Peyer's patch (tissue), 4 donors: Measurements from ENCODE around the gene SLC7A8. TPM values are rescaled to one million over a fixed set of nuclear protein-coding genes. Genes with fewer than 3 reads are reported as not detected.

Source experiments
- DNase-seq, 3 donors: peaks; one replicate each; pipeline ENCODE4 v3.0.0-alpha.2; 2017 to 2019
- H3K27ac ChIP-seq, 4 donors: fragments of 200-600 bp; sonication (generic); one replicate each; pipeline ENCODE4 v1.5.1; 2016 to 2019
- H3K27me3 ChIP-seq, 2 donors: fragments of 200-600 bp; sonication (generic); one replicate each; pipeline ENCODE4 v1.5.1; 2019
- H3K36me3 ChIP-seq, 3 donors: fragments of 200-600 bp; sonication (generic); one replicate each; pipeline ENCODE4 v1.5.1; 2016 to 2019
- H3K4me1 ChIP-seq, 4 donors: fragments of 200-600 bp; sonication (generic); one replicate each; pipeline ENCODE4 v1.5.1; 2016 to 2019
- H3K4me3 ChIP-seq, 4 donors: fragments of 200-600 bp; sonication (generic); 1 replicate in 3 of 4; 2 replicates in 1 of 4; pipeline ENCODE4 v1.5.1; 2016 to 2019; ENCODE audit warnings: mild to moderate bottlenecking in 1 of 4
- H3K9me3 ChIP-seq, 4 donors: fragments of 200-600 bp; sonication (generic); one replicate each; pipeline ENCODE4 v1.5.1; 2016 to 2019; ENCODE audit warnings: mild to moderate bottlenecking in 1 of 4
- POLR2A ChIP-seq, 2 donors: fragments of 450-650 bp; IDR thresholded peaks; one replicate each; pipeline ENCODE4 v1.5.1; 2017; ENCODE audit warnings: antibody characterized with exemption in 2 of 2, mild to moderate bottlenecking in 2 of 2, moderate library complexity in 2 of 2
- total RNA-seq, 4 donors: library from RNA; depleted of rRNA; stranded (reverse); fragments of >200 nt; gene quantifications; one replicate each; pipeline ENCODE4 v1.1.0, GENCODE V29; 2016
- TF ChIP-seq, protein P1 (sequence below), 6 experiments: fragments of 450-650 bp in 4 of 6; fragments of 200-600 bp in 2 of 6; sonication (generic) in 1 of 6; IDR thresholded peaks; one replicate each; pipeline ENCODE4 v1.5.1; 2017 to 2019; ENCODE audit warnings: antibody characterized with exemption in 6 of 6, mild to moderate bottlenecking in 3 of 6, moderate library complexity in 1 of 6

Gene SLC7A8
- total RNA-seq, 4 donors from 2014 or later, result 21.8 to 56.9 (median 35.0) TPM

DNA sequence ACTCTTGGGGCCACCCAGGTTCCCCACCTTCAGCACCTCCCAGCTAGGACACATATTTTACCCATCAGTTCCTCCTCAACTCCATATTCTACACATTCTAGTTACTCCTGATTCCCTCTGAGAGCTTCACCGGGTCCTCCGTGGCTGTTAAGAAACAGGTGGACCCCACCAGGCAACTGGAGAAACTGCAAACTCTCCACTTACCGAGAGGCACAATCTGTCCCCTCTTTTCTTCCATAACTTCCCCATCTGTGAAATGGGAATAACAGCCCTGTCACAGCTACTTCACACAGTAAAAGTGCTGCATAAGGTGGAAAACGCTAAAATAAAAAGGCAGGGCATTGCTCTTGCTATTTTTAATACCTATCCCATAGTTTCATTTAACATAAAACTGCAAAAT lies 1.5 kb downstream of the SLC7A8 start:
- Histone ChIP-seq H3K4me1 (peaks cover 0 to 25% (median 4%) of the 10 kb centered on the region in 4 donors), H3K9me3 (no peaks in the 10 kb centered on the region), H3K27ac (peak overlapping the region in 1 of 4 donors; percentile 55), H3K36me3 (no peaks in the 10 kb centered on the region), H3K4me3 (peak overlapping the region; percentile 40 to 63 (median 51)), H3K27me3 (no peaks in the 10 kb centered on the region)
- TF ChIP-seq POLR2A (IDR thresholded peaks at IDR 0.05), result no peak
- TF ChIP-seq, protein P1, sequence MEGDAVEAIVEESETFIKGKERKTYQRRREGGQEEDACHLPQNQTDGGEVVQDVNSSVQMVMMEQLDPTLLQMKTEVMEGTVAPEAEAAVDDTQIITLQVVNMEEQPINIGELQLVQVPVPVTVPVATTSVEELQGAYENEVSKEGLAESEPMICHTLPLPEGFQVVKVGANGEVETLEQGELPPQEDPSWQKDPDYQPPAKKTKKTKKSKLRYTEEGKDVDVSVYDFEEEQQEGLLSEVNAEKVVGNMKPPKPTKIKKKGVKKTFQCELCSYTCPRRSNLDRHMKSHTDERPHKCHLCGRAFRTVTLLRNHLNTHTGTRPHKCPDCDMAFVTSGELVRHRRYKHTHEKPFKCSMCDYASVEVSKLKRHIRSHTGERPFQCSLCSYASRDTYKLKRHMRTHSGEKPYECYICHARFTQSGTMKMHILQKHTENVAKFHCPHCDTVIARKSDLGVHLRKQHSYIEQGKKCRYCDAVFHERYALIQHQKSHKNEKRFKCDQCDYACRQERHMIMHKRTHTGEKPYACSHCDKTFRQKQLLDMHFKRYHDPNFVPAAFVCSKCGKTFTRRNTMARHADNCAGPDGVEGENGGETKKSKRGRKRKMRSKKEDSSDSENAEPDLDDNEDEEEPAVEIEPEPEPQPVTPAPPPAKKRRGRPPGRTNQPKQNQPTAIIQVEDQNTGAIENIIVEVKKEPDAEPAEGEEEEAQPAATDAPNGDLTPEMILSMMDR (IDR thresholded peaks at IDR 0.05), result no peak
- DNase-seq, result no peak

DNA sequence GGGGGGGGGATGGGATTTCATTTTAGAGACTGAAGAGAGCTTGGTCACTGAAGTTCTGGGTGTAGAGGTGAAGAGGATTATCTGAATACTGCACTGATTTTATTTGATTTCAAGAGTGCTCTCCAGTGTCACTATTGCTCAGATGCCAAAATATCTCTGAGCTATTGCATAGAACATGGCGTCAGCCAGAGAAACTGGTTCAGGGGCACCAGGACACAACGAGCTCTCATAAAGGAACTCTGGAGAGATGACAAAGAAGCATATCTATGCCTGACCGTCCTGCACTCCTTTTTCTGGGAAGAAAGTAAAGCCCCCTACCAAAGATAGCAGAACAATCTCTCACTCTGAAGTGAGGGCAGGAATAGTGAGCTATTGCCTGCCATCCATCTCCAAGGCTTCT lies 2.0 kb downstream of the SLC7A8 start:
- DNase-seq, result no peak
- TF ChIP-seq, protein P1 (IDR thresholded peaks at IDR 0.05), result no peak
- no peak for TF ChIP-seq POLR2A (IDR thresholded peaks at IDR 0.05)
- H3K27ac ChIP-seq, result peak overlapping the region in 1 of 4 donors; percentile 55

DNA sequence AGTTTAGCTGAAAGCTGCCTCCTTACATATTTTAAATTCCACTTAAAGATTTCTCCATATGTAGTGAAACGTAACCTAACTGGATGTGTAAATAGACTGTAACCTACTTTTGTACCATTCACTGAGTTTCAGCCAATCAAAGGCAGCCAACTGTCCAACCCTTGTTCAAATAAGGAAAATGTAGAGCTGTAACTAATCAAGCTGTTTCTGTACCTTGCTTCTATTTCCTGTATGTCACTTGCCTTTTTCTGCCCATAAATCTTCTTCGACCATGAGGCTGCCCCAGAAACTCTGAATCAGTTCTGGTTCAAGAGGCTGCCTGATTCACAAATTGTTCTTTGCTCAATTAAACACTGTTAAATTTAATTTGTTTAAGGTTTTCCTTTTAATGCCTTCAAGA lies 6.3 kb downstream of the SLC7A8 start:
- no peaks in the 10 kb centered on the region for H3K9me3 ChIP-seq
- DNase-seq, result no peak
- TF ChIP-seq POLR2A (IDR thresholded peaks at IDR 0.05), result no peak
- TF ChIP-seq, protein P1 (IDR thresholded peaks at IDR 0.05), result no peak
- H3K27me3 ChIP-seq, result no peaks in the 10 kb centered on the region
- H3K27ac ChIP-seq, result peak overlapping the region in 1 of 4 donors; percentile 13
- H3K36me3 ChIP-seq, result no peaks in the 10 kb centered on the region
- peaks cover 0 to 14% (median 0%) of the 10 kb centered on the region in 4 donors for H3K4me1 ChIP-seq
- H3K4me3 ChIP-seq, result no peak overlapping the region

More for the DNA sequence above, 2.0 kb downstream of the SLC7A8 start:
- Histone ChIP-seq H3K4me3 (peak overlapping the region in 2 of 4 donors; percentile 57 to 63), H3K36me3 (no peaks in the 10 kb centered on the region), H3K9me3 (no peaks in the 10 kb centered on the region), H3K4me1 (peaks cover 0 to 25% (median 4%) of the 10 kb centered on the region in 4 donors), H3K27me3 (no peaks in the 10 kb centered on the region)

DNA sequence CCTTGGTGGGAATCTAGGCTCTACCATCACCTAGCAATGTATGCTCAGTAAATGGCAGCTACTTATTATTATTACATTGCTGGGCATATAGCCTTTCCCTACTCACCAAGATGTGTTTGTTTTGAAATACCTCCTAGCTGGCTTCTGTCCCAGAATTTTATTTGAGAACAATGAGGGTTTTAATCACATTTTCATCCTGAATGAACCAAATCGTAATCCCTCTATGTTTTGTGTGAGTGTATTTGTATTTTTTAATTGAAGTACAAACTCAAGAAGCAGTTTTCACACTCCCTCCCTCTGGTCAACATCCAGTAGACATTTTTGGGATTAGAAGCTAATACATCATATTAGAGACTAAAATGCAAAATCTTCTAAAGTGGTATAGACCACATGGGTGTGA lies 7.6 kb downstream of the SLC7A8 start:
- H3K27ac ChIP-seq, result no peak overlapping the region

DNA sequence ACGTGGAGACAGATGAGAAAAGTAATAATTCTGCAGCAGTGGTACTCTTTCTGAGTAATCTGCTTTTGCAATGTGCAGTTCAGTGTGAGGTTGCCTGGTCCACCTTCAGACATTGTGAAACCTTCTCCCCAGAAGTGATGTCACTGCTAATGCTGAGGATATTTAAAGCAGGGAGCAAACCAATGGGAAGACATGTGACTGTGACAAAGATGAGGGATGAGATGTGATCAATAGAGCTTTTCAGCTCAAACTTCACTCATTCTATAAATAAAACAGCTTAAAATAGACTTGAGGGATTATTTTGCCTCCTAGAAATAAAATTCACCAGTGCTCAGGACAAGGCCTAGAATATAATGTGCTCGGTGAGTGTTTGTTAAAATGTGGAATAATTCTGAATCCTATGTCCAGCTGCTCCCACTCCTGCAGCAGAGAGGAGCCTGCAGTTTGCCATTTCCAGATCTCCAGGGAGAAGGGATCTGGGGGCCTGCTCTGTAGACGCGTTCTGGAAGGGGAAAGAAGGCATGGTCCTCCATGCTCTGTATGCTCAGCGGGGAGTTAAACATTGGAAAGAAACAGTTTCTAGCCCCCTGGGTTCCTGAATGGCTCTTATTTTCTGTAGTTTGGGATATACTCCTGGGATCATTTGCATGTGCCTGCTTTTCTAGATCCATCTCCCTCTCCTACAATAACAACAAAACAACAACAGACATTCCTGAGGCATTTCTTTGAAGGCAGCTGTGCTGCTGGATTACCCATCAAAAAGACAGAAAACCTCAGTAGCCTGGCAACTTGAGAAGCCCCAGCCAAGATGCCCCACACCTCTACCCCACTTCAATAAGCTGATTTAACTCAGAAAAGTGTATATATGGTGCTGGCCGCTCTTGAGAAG lies 8.9 kb downstream of the SLC7A8 start:
- Histone ChIP-seq H3K36me3 (no peaks in the 10 kb centered on the region), H3K27me3 (no peaks in the 10 kb centered on the region), H3K4me1 (no peaks in the 10 kb centered on the region), H3K27ac (no peak overlapping the region), H3K4me3 (no peak overlapping the region), H3K9me3 (no peaks in the 10 kb centered on the region)
- TF ChIP-seq, protein P1 (IDR thresholded peaks at IDR 0.05), result no peak
- no peak for DNase-seq

More for the DNA sequence above, 7.6 kb downstream of the SLC7A8 start:
- Histone ChIP-seq H3K36me3 (no peaks in the 10 kb centered on the region), H3K9me3 (no peaks in the 10 kb centered on the region), H3K4me3 (no peak overlapping the region), H3K4me1 (peaks cover 0 to under 1% (median 0%) of the 10 kb centered on the region in 4 donors), H3K27me3 (no peaks in the 10 kb centered on the region)
- TF ChIP-seq, protein P1 (IDR thresholded peaks at IDR 0.05), result no peak
- TF ChIP-seq POLR2A (IDR thresholded peaks at IDR 0.05), result no peak
- no peak for DNase-seq
